SK-N-SH (cell line): ENCODE data around the gene GSG1L. TPM values are rescaled to one million over a fixed set of nuclear protein-coding genes. Genes with fewer than 3 reads are reported as not detected.

Experiments
- CTCF ChIA-PET: fragments of 300-600, 350-600 bp; formaldehyde crosslinking; extraction: SDS; loops from one replicate; lab custom pipeline; 2021; lab: Yijun Ruan, JAX
- POLR2A ChIA-PET: fragments of 350-600 bp; sonication (Branson Sonifier 250); formaldehyde crosslinking; extraction: SDS; loops from one replicate; lab custom pipeline; 2020; ENCODE audit warnings: antibody characterized with exemption, inconsistent platforms; lab: Yijun Ruan, JAX
- DNase-seq: peaks from one replicate; pipeline ENCODE4 v3.0.0; 2012
- H2AFZ ChIP-seq: fragments of 200-600 bp; sonication (generic); 2 replicates; pipeline ENCODE4 v1.8.1; 2016; ENCODE audit warnings: antibody characterized with exemption, mild to moderate bottlenecking, low read depth
- H3F3A ChIP-seq: fragments of 200-600 bp; sonication (generic); replicated peaks from 2 replicates; pipeline ENCODE3; 2016; ENCODE audit warnings: antibody characterized with exemption, mild to moderate bottlenecking; ENCODE audit not compliant: insufficient read depth
- H3K27ac ChIP-seq, 2 experiments: fragments of 200-500 bp in 1 of 2; fragments of 200-600 bp in 1 of 2; sonication (Bioruptor generic) in 1 of 2; sonication (generic), shearing (Covaris generic) in 1 of 2; 2 replicates each; pipeline versions ENCODE4 v1.5.1 to v1.6.1; 2014 to 2016; ENCODE audit warnings: low read depth in 2 of 2, inconsistent platforms in 1 of 2, low read length in 1 of 2, mild to moderate bottlenecking in 1 of 2, mixed read lengths in 1 of 2
- H3K27me3 ChIP-seq: fragments of 200-600 bp; sonication (generic), shearing (Covaris generic); 2 replicates; pipeline ENCODE4 v1.6.1; 2016; ENCODE audit warnings: mixed run types; ENCODE audit not compliant: insufficient read depth
- H3K36me3 ChIP-seq, 2 experiments: fragments of 200-500 bp in 1 of 2; fragments of 200-600 bp in 1 of 2; sonication (Bioruptor generic) in 1 of 2; sonication (generic) in 1 of 2; replicated peaks in 1 of 2; 2 replicates each; pipeline versions ENCODE3 to v1.5.1; 2014 to 2016; ENCODE audit warnings: low read length in 1 of 2, mild to moderate bottlenecking in 1 of 2; ENCODE audit not compliant: insufficient read depth in 2 of 2, control insufficient read depth in 1 of 2
- H3K4me1 ChIP-seq, 2 experiments: fragments of 200-500 bp in 1 of 2; fragments of 200-600 bp in 1 of 2; sonication (Bioruptor generic) in 1 of 2; sonication (generic), shearing (Covaris generic) in 1 of 2; 2 replicates each; pipeline versions ENCODE4 v1.5.1 to v1.6.1; 2014 to 2016; ENCODE audit warnings: low read depth in 1 of 2, low read length in 1 of 2, mixed run types in 1 of 2; ENCODE audit not compliant: insufficient read depth in 2 of 2, control insufficient read depth in 1 of 2
- H3K4me2 ChIP-seq: fragments of 200-600 bp; sonication (generic), shearing (Covaris generic); 2 replicates; pipeline ENCODE4 v1.6.1; 2017; ENCODE audit warnings: mixed run types
- H3K4me3 ChIP-seq, 2 experiments: fragments of 200-500 bp in 1 of 2; fragments of 200-600 bp in 1 of 2; sonication (Bioruptor generic) in 1 of 2; sonication (generic), shearing (Covaris generic) in 1 of 2; 2 replicates each; pipeline versions ENCODE4 v1.5.1 to v1.8.1; 2014 to 2016; ENCODE audit warnings: low read depth in 2 of 2, inconsistent platforms in 1 of 2, low read length in 1 of 2, mild to moderate bottlenecking in 1 of 2, mixed read lengths in 1 of 2, moderate library complexity in 1 of 2
- H3K79me2 ChIP-seq: fragments of 200-600 bp; sonication (generic); 2 replicates; pipeline ENCODE4 v1.8.1; 2017; ENCODE audit warnings: mild to moderate bottlenecking; ENCODE audit not compliant: insufficient read depth
- H3K9ac ChIP-seq: fragments of 200-600 bp; sonication (generic); 2 replicates; pipeline ENCODE4 v1.6.1; 2017; ENCODE audit warnings: mixed run types
- H3K9me2 ChIP-seq: fragments of 200-600 bp; sonication (generic); 2 replicates; pipeline ENCODE4 v1.6.1; 2017; ENCODE audit warnings: mixed run types
- H3K9me3 ChIP-seq: fragments of 200-600 bp; sonication (generic); 2 replicates; pipeline ENCODE4 v1.6.1; 2017; ENCODE audit warnings: mixed run types, mild to moderate bottlenecking, moderate library complexity
- H4K20me1 ChIP-seq: fragments of 200-600 bp; sonication (generic); 2 replicates; pipeline ENCODE4 v1.6.1; 2017; ENCODE audit warnings: mild to moderate bottlenecking, mixed run types; ENCODE audit not compliant: insufficient read depth
- EP300 ChIP-seq, 2 experiments: IDR thresholded peaks; 2 replicates each; pipeline versions ENCODE4 v1.4.0 to v1.6.1; 2012; ENCODE audit warnings: borderline replicate concordance in 1 of 2, low read depth in 1 of 2, low read length in 1 of 2
- EZH2phosphoT487 ChIP-seq: fragments of 200-600 bp; sonication (generic); IDR thresholded peaks from 2 replicates; pipeline ENCODE4 v1.6.1; 2017; ENCODE audit warnings: low read depth, mixed run types, mild to moderate bottlenecking, antibody characterized with exemption, moderate library complexity, borderline replicate concordance
- GABPA ChIP-seq: IDR thresholded peaks from 2 replicates; pipeline ENCODE4 v1.4.0; 2012; ENCODE audit warnings: low read depth, mild to moderate bottlenecking
- GATA2 ChIP-seq: sonication (generic); formaldehyde crosslinking; IDR thresholded peaks from 2 replicates; pipeline ENCODE4 v1.5.0; 2020; ENCODE audit warnings: mild to moderate bottlenecking, missing genetic modification reagents
- MAX ChIP-seq: IDR thresholded peaks from 2 replicates; pipeline ENCODE4 v1.4.0; 2012; ENCODE audit warnings: low read depth
- MXI1 ChIP-seq: IDR thresholded peaks from 2 replicates; pipeline ENCODE4 v1.6.1; 2012; ENCODE audit warnings: mild to moderate bottlenecking, low read depth, low read length, improper control_type of control experiment
- PBX3 ChIP-seq: IDR thresholded peaks from 2 replicates; pipeline ENCODE4; 2012
- POLR2AphosphoS5 ChIP-seq: IDR thresholded peaks from 2 replicates; pipeline ENCODE4 v1.6.1; 2012; ENCODE audit warnings: low read depth, low read length
- REST ChIP-seq: IDR thresholded peaks from 2 replicates; pipeline ENCODE4 v1.6.1; 2012; ENCODE audit warnings: mild to moderate bottlenecking, low read depth, low read length, moderate library complexity
- RXRA ChIP-seq: IDR thresholded peaks from 2 replicates; pipeline ENCODE4 v1.4.0; 2012; ENCODE audit warnings: low read depth, mild to moderate bottlenecking, borderline replicate concordance
- SMC3 ChIP-seq: IDR thresholded peaks from 2 replicates; pipeline ENCODE4 v1.6.1; 2012; ENCODE audit warnings: low read depth, low read length, improper control_type of control experiment
- TAF1 ChIP-seq: IDR thresholded peaks from 2 replicates; pipeline ENCODE4 v1.6.1; 2012; ENCODE audit warnings: low read depth, mild to moderate bottlenecking, low read length, moderate library complexity, borderline replicate concordance
- TCF12 ChIP-seq: IDR thresholded peaks from 2 replicates; pipeline ENCODE4 v1.4.0; 2012
- USF1 ChIP-seq: IDR thresholded peaks from 2 replicates; pipeline ENCODE4 v1.4.0; 2012; ENCODE audit warnings: low read depth, borderline replicate concordance
- USF2 ChIP-seq: fragments of 150-350 bp; IDR thresholded peaks from 2 replicates; pipeline ENCODE4 v1.6.1; 2017; ENCODE audit warnings: antibody characterized with exemption, low read length, low read depth, borderline replicate concordance
- ZBTB33 ChIP-seq: IDR thresholded peaks from 2 replicates; pipeline ENCODE4 v1.4.0; 2012; ENCODE audit warnings: low read depth, borderline replicate concordance
- WGBS: methylation state at CpG from one replicate; pipeline ENCODE4 v1.1.6; 2017; ENCODE audit warnings: low lambda C conversion rate; 5-methylcytosine and 5-hydroxymethylcytosine counted together
- polyA plus RNA-seq, 3 experiments: library from polyadenylated mRNA; depleted of rRNA; stranded (reverse); fragments of >200 nt; gene quantifications; 2 replicates each; pipeline ENCODE4 v1.2.3, GENCODE V29; 2012

GSG1L gene
- polyA plus RNA-seq, 1 of the 3 experiments (the other 2 are of a cell fraction), result not detected

GRCh38 chr16:27965801-27966200 lies 97.7 kb downstream of the GSG1L start:
- Histone ChIP-seq H3K27me3 (no peaks in the 10 kb centered on the region), H3K79me2 (no peaks in the 10 kb centered on the region)
- TF ChIP-seq PBX3 (no peak), EZH2phosphoT487 (no peak), TAF1 (no peak), GATA2 (CRISPR knock-in tag) (no peak), USF2 (no peak), GABPA (no peak), POLR2AphosphoS5 (no peak), SMC3 (no peak), ZBTB33 (no peak), RXRA (no peak), TCF12 (no peak), USF1 (no peak), EP300 (IDR thresholded peaks at IDR 0.05; ENCODE audit: borderline replicate concordance in 1 of 2, low read depth in 1 of 2, low read length in 1 of 2) (no peak), MAX (no peak), REST (no peak), MXI1 (no peak)
- TF ChIP-seq, all 33 proteins: peak for 0
- Histone ChIP-seq H3K4me3 (no peak overlapping the region), H2AFZ (no peak overlapping the region), H3K9me2 (no peaks in the 10 kb centered on the region), H3K9me3 (no peaks in the 10 kb centered on the region), H4K20me1 (no peaks in the 10 kb centered on the region), H3K36me3 (no peaks in the 10 kb centered on the region), H3K4me2 (no peak overlapping the region), H3F3A (no peaks in the 10 kb centered on the region), H3K27ac (no peak overlapping the region), H3K9ac (no peak overlapping the region), H3K4me1 (no peaks in the 10 kb centered on the region)
- DNase-seq, result no peak
- 42% methylated on average over 5 of the region's 5 CpGs for WGBS
- CTCF ChIA-PET, result interaction anchor here (1.6 kb wide), 1 partner anchor 125 kb away, joined by 3 read pairs; no protein-coding TSS in a partner anchor
- POLR2A ChIA-PET, result no interaction called here
